Prostate gland (tissue), 2 donors: ENCODE data around the gene GABARAPL2.

ENCODE experiments used
- POLR2A ChIP-seq: fragments of 450-650 bp; IDR thresholded peaks from one replicate; pipeline ENCODE4 v1.6.1; 2016; ENCODE audit warnings: antibody characterized with exemption, mild to moderate bottlenecking
- POLR2AphosphoS5 ChIP-seq: sonication (generic); formaldehyde crosslinking; IDR thresholded peaks from one replicate; pipeline ENCODE4 v1.6.1; 2017; ENCODE audit warnings: antibody characterized with exemption
- TF ChIP-seq, protein P1 (sequence below), 4 experiments: fragments of 200-600 bp in 2 of 4; fragments of 450-650 bp in 2 of 4; sonication (generic) in 2 of 4; IDR thresholded peaks; 1 replicate in 3 of 4; 2 replicates in 1 of 4; pipeline ENCODE4 v1.5.1; 2016 to 2019; ENCODE audit warnings: antibody characterized with exemption in 4 of 4, mild to moderate bottlenecking in 2 of 4, moderate library complexity in 2 of 4

DNA sequence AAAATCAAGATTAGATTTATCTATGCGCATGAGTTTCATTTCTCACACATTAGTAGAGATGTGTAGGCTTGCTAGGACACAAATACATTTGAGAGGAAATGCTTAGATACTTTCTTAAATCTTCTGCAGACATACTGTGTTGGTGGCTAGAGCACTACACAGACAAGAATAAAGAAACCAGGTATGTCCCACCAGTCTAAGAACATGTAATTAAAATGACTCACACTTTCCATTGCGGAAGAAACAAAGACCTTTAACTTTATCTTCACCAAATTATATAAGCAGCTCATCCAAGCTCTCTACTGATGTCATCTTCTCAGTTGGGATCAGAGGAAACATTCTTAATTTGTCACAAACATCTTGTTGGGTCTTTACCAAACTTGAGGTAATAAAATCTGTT, 12.5 kb downstream of the GABARAPL2 start:
- TF ChIP-seq POLR2A (no peak), POLR2AphosphoS5 (no peak)
- TF ChIP-seq, protein P1, sequence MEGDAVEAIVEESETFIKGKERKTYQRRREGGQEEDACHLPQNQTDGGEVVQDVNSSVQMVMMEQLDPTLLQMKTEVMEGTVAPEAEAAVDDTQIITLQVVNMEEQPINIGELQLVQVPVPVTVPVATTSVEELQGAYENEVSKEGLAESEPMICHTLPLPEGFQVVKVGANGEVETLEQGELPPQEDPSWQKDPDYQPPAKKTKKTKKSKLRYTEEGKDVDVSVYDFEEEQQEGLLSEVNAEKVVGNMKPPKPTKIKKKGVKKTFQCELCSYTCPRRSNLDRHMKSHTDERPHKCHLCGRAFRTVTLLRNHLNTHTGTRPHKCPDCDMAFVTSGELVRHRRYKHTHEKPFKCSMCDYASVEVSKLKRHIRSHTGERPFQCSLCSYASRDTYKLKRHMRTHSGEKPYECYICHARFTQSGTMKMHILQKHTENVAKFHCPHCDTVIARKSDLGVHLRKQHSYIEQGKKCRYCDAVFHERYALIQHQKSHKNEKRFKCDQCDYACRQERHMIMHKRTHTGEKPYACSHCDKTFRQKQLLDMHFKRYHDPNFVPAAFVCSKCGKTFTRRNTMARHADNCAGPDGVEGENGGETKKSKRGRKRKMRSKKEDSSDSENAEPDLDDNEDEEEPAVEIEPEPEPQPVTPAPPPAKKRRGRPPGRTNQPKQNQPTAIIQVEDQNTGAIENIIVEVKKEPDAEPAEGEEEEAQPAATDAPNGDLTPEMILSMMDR (IDR thresholded peaks at IDR 0.05) = no peak
